Activated CD4-positive, alpha-beta T cell treated with anti-CD3 and anti-CD28 coated beads for 48 hours (primary cell): ENCODE results near the gene RAC3.

Source experiments
- DNase-seq: peaks from one replicate; pipeline ENCODE4 v3.0.0-alpha.2; 2020

RAC3 gene

GRCh38 chr17:82077617-82078358 is 46.3 kb downstream of the RAC3 start:
- no peak for DNase-seq

DNA sequence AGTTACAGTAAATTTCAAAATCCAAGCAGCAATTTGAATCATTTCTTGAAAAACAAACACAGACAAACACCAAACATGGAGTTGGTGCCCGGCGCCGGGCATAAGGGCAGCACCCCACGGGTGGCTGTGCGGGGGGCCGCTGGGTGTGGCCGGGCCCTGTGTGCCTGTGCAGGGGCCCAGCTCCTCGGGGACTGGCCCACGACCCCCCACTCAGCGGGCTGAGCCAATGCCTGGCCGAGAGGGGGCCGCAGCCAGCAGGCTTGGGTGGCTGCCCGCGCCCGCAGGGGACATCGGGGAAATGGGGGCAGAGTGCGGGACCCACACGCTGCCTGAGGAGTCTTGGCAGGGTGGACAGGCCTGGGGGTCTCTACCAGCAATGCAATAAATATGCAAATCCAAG is 47.0 kb downstream of the RAC3 start:
- DNase-seq, result no peak

DNA sequence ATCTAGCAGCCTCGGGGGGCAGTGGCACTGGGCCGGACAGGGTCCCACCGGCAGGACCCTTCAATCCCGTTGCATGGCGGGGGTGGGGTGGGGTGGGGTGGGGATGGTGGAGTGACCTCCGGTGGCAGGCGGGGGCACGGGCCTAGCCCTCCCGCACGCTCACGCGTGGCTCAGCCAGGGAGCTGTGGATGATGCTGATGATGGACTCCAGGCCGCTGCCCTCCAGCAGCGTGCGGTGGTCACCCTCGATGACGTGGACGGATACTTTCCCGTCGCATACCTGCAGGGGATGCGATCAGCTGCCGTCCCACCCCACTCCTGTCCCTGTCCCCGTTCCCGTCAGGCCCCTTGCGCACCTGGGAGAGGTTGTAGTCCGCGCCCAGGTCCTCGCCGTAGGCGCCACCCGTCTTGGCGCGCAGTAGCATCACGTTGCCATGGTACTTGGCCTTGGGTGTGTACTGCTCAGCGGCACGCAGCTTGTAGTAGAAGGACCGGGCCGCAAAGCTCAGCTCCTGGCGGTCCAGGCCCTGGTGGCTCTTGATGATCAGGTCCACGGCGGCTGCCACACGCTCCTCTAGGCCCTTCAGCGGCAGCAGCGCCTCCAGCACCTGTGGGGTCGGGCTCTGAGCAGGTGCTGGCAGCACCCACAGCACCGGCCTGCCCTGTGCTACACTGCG is 47.7 kb downstream of the RAC3 start:
- no peak for DNase-seq

DNA sequence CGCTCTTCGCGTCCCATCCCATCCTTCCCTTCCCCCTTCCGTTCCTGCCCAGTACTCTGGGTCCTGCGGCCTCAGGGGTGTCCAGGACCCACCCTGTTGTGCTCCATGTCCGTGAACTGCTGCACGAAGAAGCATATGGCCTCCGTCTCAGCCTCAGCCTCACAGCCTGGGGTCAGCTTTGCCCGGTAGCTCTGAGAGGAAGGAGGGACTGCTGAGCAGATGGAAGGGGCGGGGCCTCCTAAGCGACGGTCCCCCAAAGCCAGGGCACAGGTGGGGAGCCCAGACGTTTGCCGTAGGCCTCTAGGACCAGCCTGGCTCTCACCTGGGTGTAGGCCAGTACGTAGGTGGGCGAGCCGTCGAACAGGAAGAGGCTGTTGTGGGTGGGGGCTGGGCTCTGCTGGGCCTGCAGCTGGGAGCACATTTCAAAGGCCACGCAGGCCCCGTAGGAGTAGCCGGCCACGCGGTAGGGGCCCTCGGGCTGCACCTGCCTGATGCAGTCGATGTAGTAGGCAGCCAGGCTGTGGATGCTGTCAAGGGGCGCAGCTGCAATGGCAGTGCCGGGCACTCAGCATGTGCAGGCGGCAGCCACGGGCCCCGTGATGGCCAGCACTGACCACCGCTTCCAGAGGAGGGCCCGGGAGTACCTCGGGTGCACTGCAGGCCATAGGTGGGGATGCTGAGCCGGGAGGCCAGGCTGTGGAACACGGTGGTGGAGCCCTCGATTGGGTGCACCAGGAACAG is 48.7 kb downstream of the RAC3 start:
- no peak for DNase-seq

GRCh38 chr17:82080789-82081464 is 49.4 kb downstream of the RAC3 start:
- DNase-seq, result no peak

GRCh38 chr17:82081546-82081945 is 50.1 kb downstream of the RAC3 start:
- no peak for DNase-seq

DNA sequence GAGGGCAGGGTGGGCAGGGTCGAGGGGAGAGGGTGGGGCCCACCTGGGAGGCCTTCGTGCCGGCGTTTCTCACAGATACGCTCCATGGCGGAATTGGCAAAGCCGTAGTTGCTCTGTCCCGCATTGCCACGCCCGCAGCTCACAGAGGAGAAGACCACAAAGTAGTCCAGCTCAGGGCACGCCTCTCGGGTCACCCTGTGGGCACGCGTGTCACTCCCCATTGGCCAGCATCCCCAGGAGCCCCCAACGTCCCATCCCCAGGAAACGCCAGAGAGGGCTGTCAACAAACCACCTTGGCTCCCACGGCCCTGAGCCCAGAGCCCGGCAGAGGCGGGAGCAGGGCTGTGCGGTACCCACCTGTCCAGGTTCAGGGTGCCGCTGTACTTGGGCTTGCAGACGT is 50.5 kb downstream of the RAC3 start:
- no peak for DNase-seq

- DNase-seq, result no peak
Measured at GRCh38 chr17:82082456-82082855, 51.0 kb downstream of the RAC3 start.

DNA sequence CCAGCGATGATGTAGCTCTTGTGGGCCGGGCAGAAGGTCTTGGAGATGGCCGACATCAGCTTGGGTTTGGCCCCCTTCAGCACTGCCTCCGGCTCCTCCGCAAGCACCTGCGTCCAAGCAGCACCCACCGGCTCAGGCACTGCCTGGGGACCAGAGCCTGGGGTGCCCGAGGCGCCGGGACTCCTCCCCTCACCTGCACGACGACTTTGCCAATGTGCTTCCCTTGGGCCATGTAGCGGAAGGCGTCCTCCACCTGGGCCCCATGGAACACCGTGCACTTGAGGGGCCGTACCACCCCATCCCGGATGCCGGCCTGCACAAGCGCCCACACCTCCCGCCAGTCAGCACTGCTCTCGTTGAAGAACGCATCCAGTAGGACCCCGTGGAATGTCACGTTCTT is 51.5 kb downstream of the RAC3 start:
- DNase-seq, result no peak
